NT2/D1 (cell line): ENCODE data around the gene DHH.

Source experiments
- DNase-seq: peaks from one replicate; pipeline ENCODE4 v3.0.0-alpha.2; 2011; ENCODE audit warnings: low read depth, low spot score
- H3K27me3 ChIP-seq: 2 replicates; pipeline ENCODE4 v1.6.0; 2011; ENCODE audit warnings: mild to moderate bottlenecking; ENCODE audit not compliant: insufficient read length, insufficient read depth
- H3K36me3 ChIP-seq: 2 replicates; pipeline ENCODE4 v1.6.1; 2011; ENCODE audit warnings: mild to moderate bottlenecking, low read length, mixed read lengths; ENCODE audit not compliant: insufficient read depth, insufficient read length
- H3K4me1 ChIP-seq: 2 replicates; pipeline ENCODE4 v1.5.1; 2011; ENCODE audit not compliant: insufficient read depth, insufficient read length
- H3K4me3 ChIP-seq: 2 replicates; pipeline ENCODE4 v1.5.1; 2011; ENCODE audit warnings: low read depth; ENCODE audit not compliant: insufficient read length
- H3K9ac ChIP-seq: 2 replicates; pipeline ENCODE4 v1.6.0; 2011; ENCODE audit warnings: low read depth; ENCODE audit not compliant: insufficient read length
- H3K9me3 ChIP-seq: 2 replicates; pipeline ENCODE4 v1.5.1; 2011; ENCODE audit warnings: mild to moderate bottlenecking, low read length; ENCODE audit not compliant: insufficient read depth
- SUZ12 ChIP-seq: IDR thresholded peaks from 2 replicates; pipeline ENCODE4 v1.6.1; 2011; ENCODE audit not compliant: insufficient read length, insufficient read depth; ENCODE audit errors: extremely low read depth
- YY1 ChIP-seq: IDR thresholded peaks from 2 replicates; pipeline ENCODE4 v1.6.1; 2011; ENCODE audit not compliant: insufficient read length, insufficient read depth
- ZNF274 ChIP-seq: IDR thresholded peaks from 2 replicates; pipeline ENCODE4 v1.6.1; 2011; ENCODE audit warnings: mild to moderate bottlenecking, low read depth, low read length

DHH gene

GRCh38 chr12:49058366-49059044 lies 36.1 kb downstream of the DHH start:
- Histone ChIP-seq H3K4me1 (peaks cover 14% of the 10 kb centered on the region), H3K9ac (peak overlapping the region; percentile 96), H3K9me3 (no peaks in the 10 kb centered on the region), H3K27me3 (no peaks in the 10 kb centered on the region), H3K4me3 (peak overlapping the region; percentile 89), H3K36me3 (peaks cover 44% of the 10 kb centered on the region)
- DNase-seq, result no peak
- TF ChIP-seq ZNF274 (no peak), YY1 (no peak), SUZ12 (no peak)

DNA sequence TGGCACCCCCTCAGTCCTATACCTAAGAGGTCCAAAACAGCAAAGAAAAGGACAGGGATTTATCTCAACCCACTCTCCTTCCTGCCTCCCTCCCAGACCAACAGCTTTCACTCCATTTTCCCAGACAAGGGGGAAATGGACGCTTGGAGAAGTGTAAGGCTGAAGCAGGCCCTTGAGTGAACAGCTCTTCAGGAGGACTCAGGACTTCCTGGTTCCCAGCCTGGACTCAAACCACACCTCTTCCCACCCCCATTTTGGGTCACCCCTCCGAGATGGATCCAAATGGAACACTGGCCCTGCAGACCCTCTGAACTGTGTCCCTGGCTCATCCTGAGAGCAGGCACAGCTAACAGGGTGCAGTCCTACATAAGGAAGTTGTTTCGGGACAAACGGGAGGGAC lies 36.7 kb downstream of the DHH start:
- H3K4me1 ChIP-seq, result peaks cover 14% of the 10 kb centered on the region
- no peak for DNase-seq
- peaks cover 50% of the 10 kb centered on the region for H3K36me3 ChIP-seq
- no peaks in the 10 kb centered on the region for H3K27me3 ChIP-seq
- no peak for TF ChIP-seq ZNF274
- no peak for TF ChIP-seq SUZ12
- TF ChIP-seq YY1, result no peak
- H3K9me3 ChIP-seq, result no peaks in the 10 kb centered on the region
- H3K9ac ChIP-seq, result peak overlapping the region; percentile 96
- H3K4me3 ChIP-seq, result peak overlapping the region; percentile 89

- DNase-seq, result peak; percentile 35
- H3K9ac ChIP-seq, result no peak overlapping the region
- H3K27me3 ChIP-seq, result no peaks in the 10 kb centered on the region
- peaks cover 67% of the 10 kb centered on the region for H3K36me3 ChIP-seq
- H3K4me3 ChIP-seq, result no peak overlapping the region
- peaks cover 14% of the 10 kb centered on the region for H3K4me1 ChIP-seq
- TF ChIP-seq YY1 (no peak), SUZ12 (no peak), ZNF274 (no peak)
- H3K9me3 ChIP-seq, result no peaks in the 10 kb centered on the region
These were observed 38.4 kb downstream of the DHH start for GRCh38 chr12:49055978-49056754.

- H3K27me3 ChIP-seq, result no peaks in the 10 kb centered on the region
- H3K9me3 ChIP-seq, result no peaks in the 10 kb centered on the region
- no peak overlapping the region for H3K4me3 ChIP-seq
- no peak for DNase-seq
- peaks cover 78% of the 10 kb centered on the region for H3K36me3 ChIP-seq
- TF ChIP-seq YY1 (no peak), SUZ12 (no peak), ZNF274 (no peak)
- H3K4me1 ChIP-seq, result peaks cover 14% of the 10 kb centered on the region
- no peak overlapping the region for H3K9ac ChIP-seq
These were observed 39.5 kb downstream of the DHH start for GRCh38 chr12:49055092-49055491.

DNA sequence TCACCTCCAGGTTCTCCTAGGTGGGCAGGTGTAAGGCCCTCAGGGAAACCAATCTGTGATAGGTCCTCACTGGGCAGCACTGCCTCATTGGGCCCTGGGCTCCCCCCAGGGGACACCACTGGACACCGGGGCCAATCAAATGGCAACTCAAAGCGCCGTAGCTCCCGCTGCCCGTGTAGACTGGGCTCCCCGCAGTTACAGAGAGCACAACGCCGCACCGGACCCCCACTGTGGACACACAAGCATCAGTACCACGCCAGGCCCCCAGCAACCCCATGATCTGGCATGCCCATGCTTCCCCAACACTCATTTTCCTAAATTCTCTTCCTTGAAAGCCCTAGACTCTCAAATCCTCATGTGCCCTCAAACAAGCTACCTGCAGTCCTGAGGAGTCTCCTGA lies 40.1 kb downstream of the DHH start:
- Histone ChIP-seq H3K9me3 (no peaks in the 10 kb centered on the region), H3K27me3 (no peaks in the 10 kb centered on the region), H3K4me1 (peaks cover 14% of the 10 kb centered on the region), H3K36me3 (peaks cover 84% of the 10 kb centered on the region), H3K9ac (no peak overlapping the region), H3K4me3 (no peak overlapping the region)
- no peak for DNase-seq
- no peak for TF ChIP-seq YY1
- no peak for TF ChIP-seq SUZ12
- no peak for TF ChIP-seq ZNF274

DNA sequence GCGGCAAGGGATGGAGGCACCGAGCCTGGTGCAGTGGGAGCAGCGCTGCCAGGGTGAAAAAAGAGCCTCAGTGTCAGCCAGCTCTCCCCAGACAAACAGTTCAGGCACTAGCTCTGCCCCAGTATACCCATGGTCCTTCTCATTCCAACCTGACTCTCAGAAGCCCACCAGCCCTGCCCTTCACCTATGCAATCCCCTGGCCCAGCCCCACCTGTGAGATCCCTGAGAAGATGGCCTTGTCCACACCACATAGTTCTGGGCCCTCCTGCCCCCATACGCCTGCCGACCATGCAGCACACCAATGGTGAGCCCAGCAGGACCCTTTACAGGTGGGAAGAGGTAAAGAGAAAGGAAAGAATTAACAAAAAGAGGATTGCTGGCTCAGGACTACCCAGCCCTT lies 40.5 kb downstream of the DHH start:
- no peaks in the 10 kb centered on the region for H3K27me3 ChIP-seq
- TF ChIP-seq YY1 (no peak), ZNF274 (no peak), SUZ12 (no peak)
- H3K36me3 ChIP-seq, result peaks cover 86% of the 10 kb centered on the region
- H3K9ac ChIP-seq, result no peak overlapping the region
- DNase-seq, result no peak
- peaks cover 14% of the 10 kb centered on the region for H3K4me1 ChIP-seq
- no peaks in the 10 kb centered on the region for H3K9me3 ChIP-seq
- no peak overlapping the region for H3K4me3 ChIP-seq
